ENCODE measurements around the gene CTBP2.

The CTBP2 gene

DNA sequence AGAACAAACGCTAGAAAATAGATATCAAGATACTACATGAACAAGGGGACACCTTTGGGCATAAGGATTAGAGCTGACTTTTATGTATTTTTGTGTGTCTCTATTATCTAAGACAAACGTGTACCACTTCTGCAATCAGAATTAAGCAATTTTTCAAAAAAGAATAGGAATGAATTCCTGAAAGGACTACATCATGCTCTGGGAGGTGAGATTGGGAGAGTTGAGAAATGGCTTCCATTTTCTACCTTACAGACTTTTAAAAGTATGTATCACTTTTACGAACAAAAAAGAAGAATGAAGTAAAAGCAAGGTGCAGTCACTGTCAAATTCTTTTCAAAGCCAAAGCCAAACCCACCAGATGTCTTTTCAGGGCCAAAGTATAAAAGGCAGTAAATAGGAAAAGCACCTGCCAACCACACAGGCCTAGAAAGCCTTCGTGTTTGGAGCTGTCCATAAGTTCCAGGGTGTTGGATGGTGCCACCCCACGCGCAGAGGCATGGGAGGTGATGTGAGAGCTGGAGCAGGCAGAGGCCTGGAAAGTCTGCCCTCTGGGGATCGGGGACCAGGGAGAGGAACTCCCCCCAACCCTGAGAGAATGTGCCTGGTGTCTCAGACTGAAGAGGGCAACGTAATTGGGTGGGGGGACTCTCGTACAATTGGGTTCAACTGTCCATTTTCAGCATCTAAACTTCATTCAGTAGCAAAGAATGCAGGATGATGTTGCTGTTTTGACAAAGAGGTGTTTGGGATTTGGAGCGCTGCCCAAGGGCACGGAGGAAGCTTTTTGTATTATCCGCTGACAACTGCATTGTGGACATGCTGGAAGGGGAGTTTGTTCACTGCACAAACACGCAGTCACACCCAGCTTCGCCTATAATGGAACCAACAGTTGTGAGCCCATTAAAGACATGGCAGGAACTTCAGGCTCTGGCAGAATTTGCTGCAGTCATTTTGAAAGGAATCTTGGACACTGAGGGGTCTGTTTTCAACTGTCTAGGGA, 17.6 kb upstream of the CTBP2 start:
- no peak for TF ChIP-seq CTCF (IDR thresholded peaks at IDR 0.05)
- H3K36me3 ChIP-seq = no peaks in the 10 kb centered on the region
- intact Hi-C loops (cut with DNase I; ENCODE audit: low total_unique reads) = no loop called here
- no peaks in the 10 kb centered on the region for H3K4me1 ChIP-seq
- no peaks in the 10 kb centered on the region for H3K9me3 ChIP-seq
- H3K27me3 ChIP-seq = peaks cover 0 to 22% of the 10 kb centered on the region in 2 donors
- H3K27ac ChIP-seq = no peak overlapping the region
- no peak for DNase-seq
- no peak overlapping the region for H3K4me3 ChIP-seq

DNA sequence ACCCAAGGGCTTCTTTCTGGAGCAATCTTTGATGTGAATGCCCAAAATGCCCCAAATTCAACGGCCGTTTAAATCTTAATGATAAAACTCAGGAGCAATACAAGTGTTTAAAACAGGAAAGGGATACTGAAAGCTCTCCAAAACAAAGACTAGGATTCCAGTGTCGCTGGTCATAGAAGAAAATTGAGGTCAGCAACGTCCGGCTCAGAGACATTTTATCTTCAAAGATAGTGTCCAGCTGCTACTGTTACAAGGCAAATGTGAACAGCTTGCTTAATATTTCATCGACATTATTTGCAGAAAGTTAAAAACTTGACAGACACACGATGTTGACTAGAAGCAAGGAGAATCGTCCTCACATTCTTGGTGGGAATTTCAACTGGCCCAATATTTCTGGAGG, 15.4 kb upstream of the CTBP2 start:
- H3K27me3 ChIP-seq = peaks cover 0 to 25% of the 10 kb centered on the region in 2 donors
- no peaks in the 10 kb centered on the region for H3K36me3 ChIP-seq
- no peak overlapping the region for H3K4me3 ChIP-seq
- no peak overlapping the region for H3K27ac ChIP-seq
- H3K4me1 ChIP-seq = no peaks in the 10 kb centered on the region
- no peaks in the 10 kb centered on the region for H3K9me3 ChIP-seq
- intact Hi-C loops (cut with DNase I; ENCODE audit: low total_unique reads) = no loop called here
- no peak for DNase-seq
- no peak for TF ChIP-seq CTCF (IDR thresholded peaks at IDR 0.05)

GRCh38 chr10:125174360-125174759, 14.0 kb upstream of the CTBP2 start:
- H3K27me3 ChIP-seq = peaks cover 0 to 25% of the 10 kb centered on the region in 2 donors
- intact Hi-C loops (cut with DNase I; ENCODE audit: low total_unique reads) = no loop called here
- no peaks in the 10 kb centered on the region for H3K4me1 ChIP-seq
- no peaks in the 10 kb centered on the region for H3K9me3 ChIP-seq
- DNase-seq = no peak
- H3K36me3 ChIP-seq = no peaks in the 10 kb centered on the region
- no peak overlapping the region for H3K27ac ChIP-seq
- TF ChIP-seq CTCF (IDR thresholded peaks at IDR 0.05) = no peak
- H3K4me3 ChIP-seq = no peak overlapping the region

GRCh38 chr10:125172694-125173093, 12.3 kb upstream of the CTBP2 start:
- Histone ChIP-seq H3K9me3 (no peaks in the 10 kb centered on the region), H3K27ac (no peak overlapping the region), H3K4me1 (no peaks in the 10 kb centered on the region), H3K4me3 (no peak overlapping the region), H3K27me3 (peaks cover 0 to 25% of the 10 kb centered on the region in 2 donors), H3K36me3 (no peaks in the 10 kb centered on the region)
- no peak for TF ChIP-seq CTCF (IDR thresholded peaks at IDR 0.05)
- DNase-seq = no peak
- intact Hi-C loops (cut with DNase I; ENCODE audit: low total_unique reads) = no loop called here

- no peak for DNase-seq
- no peak overlapping the region for H3K4me3 ChIP-seq
- no peak overlapping the region for H3K27ac ChIP-seq
- H3K36me3 ChIP-seq = no peaks in the 10 kb centered on the region
- H3K27me3 ChIP-seq = peaks cover 0 to 25% of the 10 kb centered on the region in 2 donors
- TF ChIP-seq CTCF (IDR thresholded peaks at IDR 0.05) = no peak
- intact Hi-C loops (cut with DNase I; ENCODE audit: low total_unique reads) = no loop called here
- H3K4me1 ChIP-seq = no peaks in the 10 kb centered on the region
- no peaks in the 10 kb centered on the region for H3K9me3 ChIP-seq
Observed at GRCh38 chr10:125171402-125172306, 11.3 kb upstream of the CTBP2 start.

Measured in tibial artery (tissue), 4 donors.